HepG2 (cell line): Measurements from ENCODE around the gene CHN1. TPM values are rescaled to one million over a fixed set of nuclear protein-coding genes. Genes with fewer than 3 reads are reported as not detected.

Experiments used
- CSRNP1 ChIP-seq: sonication (generic); formaldehyde crosslinking; IDR thresholded peaks from 2 replicates; pipeline ENCODE4 v1.8.1; 2023; ENCODE audit warnings: mild to moderate bottlenecking, missing genetic modification reagents
- GMEB1 ChIP-seq: sonication (generic); formaldehyde crosslinking; IDR thresholded peaks from 2 replicates; pipeline ENCODE4 v1.5.1; 2020; ENCODE audit warnings: missing genetic modification reagents, mild to moderate bottlenecking, borderline replicate concordance
- GRHL1 ChIP-seq: sonication (generic); formaldehyde crosslinking; conservative IDR thresholded peaks from 2 replicates; pipeline ENCODE4 v1.8.0; 2022; ENCODE audit warnings: missing genetic modification reagents
- HHEX ChIP-seq: IDR thresholded peaks from 2 replicates; pipeline ENCODE4 v1.6.1; 2016; ENCODE audit warnings: control low read depth
- KDM5B ChIP-seq: sonication (generic); formaldehyde crosslinking; IDR thresholded peaks from 2 replicates; pipeline ENCODE4 v1.4.0; 2020; ENCODE audit warnings: missing genetic modification reagents, mild to moderate bottlenecking, borderline replicate concordance
- REL ChIP-seq: sonication (generic); formaldehyde crosslinking; conservative IDR thresholded peaks from 2 replicates; pipeline ENCODE4 v1.8.0; 2022; ENCODE audit warnings: mild to moderate bottlenecking, missing genetic modification reagents, moderate library complexity
- SRSF9 ChIP-seq: fragments of 200-400 bp; formaldehyde crosslinking; IDR thresholded peaks from 2 replicates; pipeline ENCODE4 v1.6.1; 2018; ENCODE audit warnings: borderline replicate concordance, mild to moderate bottlenecking, low read depth, low read length; ENCODE audit not compliant: insufficient read depth, poor library complexity, severe bottlenecking
- ZSCAN20 ChIP-seq: sonication (generic); formaldehyde crosslinking; IDR thresholded peaks from 2 replicates; pipeline ENCODE4 v1.4.0; 2020; ENCODE audit warnings: missing genetic modification reagents, mild to moderate bottlenecking, borderline replicate concordance
- polyA plus RNA-seq, 8 experiments: library from polyadenylated mRNA; depleted of rRNA in 3 of 8; stranded (reverse) in 7 of 8; unstranded in 1 of 8; fragments of >200 nt; fragmentation: Illumina TruSeq in 4 of 8; extraction: Trizol in 4 of 8; gene quantifications; 2 replicates each; pipeline versions ENCODE4 v1.2.1 to v1.2.3, GENCODE V29; 2011 to 2016; ENCODE audit warnings: low read depth in 4 of 8, missing spikeins in 1 of 8, mixed read lengths in 1 of 8; ENCODE audit not compliant: insufficient read depth in 1 of 8
- total RNA-seq, 5 experiments: library from RNA; depleted of rRNA; stranded (reverse); fragments of >200 nt; fragmentation: Illumina TruSeq; extraction: Trizol; gene quantifications; 2 replicates each; pipeline ENCODE4 v1.2.3, GENCODE V29; 2016; ENCODE audit warnings: low read depth in 1 of 5

The CHN1 gene
- total and polyA plus RNA-seq, 2 of the 13 experiments (the other 11 are each of a cell fraction or from before 2014, with no cell fraction given), result 2.8 to 3.5 TPM

GRCh38 chr2:175001566-175001965 is 3.6 kb downstream of the CHN1 start (continued):
- TF ChIP-seq GRHL1 (CRISPR knock-in tag) (no peak), REL (CRISPR knock-in tag) (no peak), SRSF9 (no peak), CSRNP1 (CRISPR knock-in tag) (no peak), HHEX (CRISPR knock-in tag) (no peak), ZSCAN20 (CRISPR knock-in tag) (no peak), KDM5B (CRISPR knock-in tag) (no peak), GMEB1 (no peak)
